Activated CD4-positive, alpha-beta T cell treated with anti-CD3 and anti-CD28 coated beads for 24 hours (primary cell): ENCODE results near the gene STRIT1.
"Not testable (repeated sequence)": the region's sequence is repeated elsewhere in the genome, so short reads cannot be mapped to it uniquely, and the experiment has no call there.

Experiments used
- DNase-seq, 2 donors: peaks; one replicate each; pipeline ENCODE4 v3.0.0-alpha.2; 2020; ENCODE audit warnings: low read depth in 2 of 2

The STRIT1 gene

GRCh38 chr3:155313300-155313699 is 19.8 kb upstream of the STRIT1 start:
- DNase-seq, result no peak

GRCh38 chr3:155312781-155313180 is 19.3 kb upstream of the STRIT1 start:
- DNase-seq, result no peak

- no peak for DNase-seq
Measured at GRCh38 chr3:155309581-155309980, 16.1 kb upstream of the STRIT1 start.

GRCh38 chr3:155308831-155309230 is 15.3 kb upstream of the STRIT1 start:
- DNase-seq, result no peak

- DNase-seq, result no peak
Measured at GRCh38 chr3:155307183-155307582, 13.7 kb upstream of the STRIT1 start.

GRCh38 chr3:155304394-155304793 is 10.9 kb upstream of the STRIT1 start:
- DNase-seq, result no peak

GRCh38 chr3:155303540-155304097 is 10.1 kb upstream of the STRIT1 start:
- no peak for DNase-seq

- DNase-seq, result no peak
Measured at GRCh38 chr3:155302891-155303290, 9.4 kb upstream of the STRIT1 start.

- DNase-seq, result no peak
Measured at GRCh38 chr3:155302481-155302880, 9.0 kb upstream of the STRIT1 start.

GRCh38 chr3:155297100-155297499 is 3.6 kb upstream of the STRIT1 start:
- no peak for DNase-seq

GRCh38 chr3:155296413-155296812 is 2.9 kb upstream of the STRIT1 start:
- no peak for DNase-seq

- no peak for DNase-seq
Measured at GRCh38 chr3:155292693-155293092, 790 bp downstream of the STRIT1 start.

GRCh38 chr3:155292133-155292532 is 1.4 kb downstream of the STRIT1 start:
- no peak for DNase-seq

GRCh38 chr3:155286736-155287135 is 6.7 kb downstream of the STRIT1 start:
- DNase-seq, result no peak

GRCh38 chr3:155285936-155286335 is 7.5 kb downstream of the STRIT1 start:
- DNase-seq, result no peak

GRCh38 chr3:155283092-155284056 is 10.1 kb downstream of the STRIT1 start:
- no peak for DNase-seq

- DNase-seq, result no peak
Measured at GRCh38 chr3:155282385-155283091, 10.9 kb downstream of the STRIT1 start.

- DNase-seq, result no peak
Measured at GRCh38 chr3:155281912-155282311, 11.6 kb downstream of the STRIT1 start.

- DNase-seq, result not testable (repeated sequence)
Measured at GRCh38 chr3:155276089-155276488, 17.4 kb downstream of the STRIT1 start.

GRCh38 chr3:155275159-155275754 is 18.2 kb downstream of the STRIT1 start:
- DNase-seq, result not testable (repeated sequence)

- not testable (repeated sequence) for DNase-seq
Measured at GRCh38 chr3:155274435-155274834, 19.0 kb downstream of the STRIT1 start.

- DNase-seq, result no peak
Measured at GRCh38 chr3:155271343-155271613, 22.2 kb downstream of the STRIT1 start.
